GM19438 (cell line): ENCODE measurements around the gene LYPD3.
"Not testable (repeated sequence)": the region's sequence is repeated elsewhere in the genome, so short reads cannot be mapped to it uniquely, and the experiment has no call there.

ENCODE experiments used
- ATAC-seq: cut with Tn5 transposase; IDR thresholded peaks from one replicate; pipeline ENCODE4 v1.9.1; 2021; ENCODE audit warnings: low read depth; ENCODE audit not compliant: unreplicated experiment

The LYPD3 gene

GRCh38 chr19:43465468-43466120 is at the start of gene LYPD3:
LYPD3 (minus strand) TSS chr19:43465608; CDS start chr19:43465571, 37 bp downstream.
- ATAC-seq = no peak

- ATAC-seq = not testable (repeated sequence)
Observed at GRCh38 chr19:43512399-43512798, 47.0 kb upstream of the LYPD3 start.

- no peak for ATAC-seq
Observed at GRCh38 chr19:43511324-43511723, 45.9 kb upstream of the LYPD3 start.

GRCh38 chr19:43510713-43511112 is 45.3 kb upstream of the LYPD3 start:
- ATAC-seq = no peak

GRCh38 chr19:43507880-43508279 is 42.5 kb upstream of the LYPD3 start:
- ATAC-seq = no peak

- ATAC-seq = no peak
Observed at GRCh38 chr19:43506629-43507028, 41.2 kb upstream of the LYPD3 start.

- no peak for ATAC-seq
Observed at GRCh38 chr19:43505941-43506340, 40.5 kb upstream of the LYPD3 start.

GRCh38 chr19:43505186-43505456 is 39.7 kb upstream of the LYPD3 start:
- ATAC-seq = no peak

- peak; percentile 11 for ATAC-seq
Observed at GRCh38 chr19:43504426-43505185, 39.2 kb upstream of the LYPD3 start, which contains the start of gene PHLDB3. PHLDB3 (minus strand) TSS chr19:43504746; CDS start chr19:43504118, 628 bp downstream.

GRCh38 chr19:43503501-43504425 is 38.4 kb upstream of the LYPD3 start:
- peak; percentile 93 for ATAC-seq

GRCh38 chr19:43502419-43502976 is 37.1 kb upstream of the LYPD3 start:
- no peak for ATAC-seq

- ATAC-seq = no peak
Observed at GRCh38 chr19:43501661-43502418, 36.4 kb upstream of the LYPD3 start.

- ATAC-seq = no peak
Observed at GRCh38 chr19:43499042-43499441, 33.6 kb upstream of the LYPD3 start.

- no peak for ATAC-seq
Observed at GRCh38 chr19:43498233-43498842, 32.9 kb upstream of the LYPD3 start.

- ATAC-seq = no peak
Observed at GRCh38 chr19:43496960-43497359, 31.6 kb upstream of the LYPD3 start.

GRCh38 chr19:43495082-43495481 is 29.7 kb upstream of the LYPD3 start:
- no peak for ATAC-seq

- no peak for ATAC-seq
Observed at GRCh38 chr19:43490759-43491158, 25.4 kb upstream of the LYPD3 start.

GRCh38 chr19:43489979-43490599 is 24.7 kb upstream of the LYPD3 start:
- no peak for ATAC-seq

- ATAC-seq = no peak
Observed at GRCh38 chr19:43489310-43489709, 23.9 kb upstream of the LYPD3 start.
